GM21825 (cell line): ENCODE measurements around the gene MFSD11.
"Not testable (repeated sequence)": the region's sequence is repeated elsewhere in the genome, so short reads cannot be mapped to it uniquely, and the experiment has no call there.

Experiments used
- ATAC-seq: cut with Tn5 transposase; IDR thresholded peaks from one replicate; pipeline ENCODE4 v1.9.1; 2021; ENCODE audit warnings: mild to moderate bottlenecking, moderate library complexity; ENCODE audit not compliant: unreplicated experiment

The MFSD11 gene

GRCh38 chr17:76726231-76726775, 11.6 kb upstream of the MFSD11 start, which contains the start of gene JMJD6:
Gene JMJD6 (minus strand): TSS chr17:76726606. CDS start chr17:76726475, 131 bp downstream.
- ATAC-seq, result peak; percentile 54

DNA sequence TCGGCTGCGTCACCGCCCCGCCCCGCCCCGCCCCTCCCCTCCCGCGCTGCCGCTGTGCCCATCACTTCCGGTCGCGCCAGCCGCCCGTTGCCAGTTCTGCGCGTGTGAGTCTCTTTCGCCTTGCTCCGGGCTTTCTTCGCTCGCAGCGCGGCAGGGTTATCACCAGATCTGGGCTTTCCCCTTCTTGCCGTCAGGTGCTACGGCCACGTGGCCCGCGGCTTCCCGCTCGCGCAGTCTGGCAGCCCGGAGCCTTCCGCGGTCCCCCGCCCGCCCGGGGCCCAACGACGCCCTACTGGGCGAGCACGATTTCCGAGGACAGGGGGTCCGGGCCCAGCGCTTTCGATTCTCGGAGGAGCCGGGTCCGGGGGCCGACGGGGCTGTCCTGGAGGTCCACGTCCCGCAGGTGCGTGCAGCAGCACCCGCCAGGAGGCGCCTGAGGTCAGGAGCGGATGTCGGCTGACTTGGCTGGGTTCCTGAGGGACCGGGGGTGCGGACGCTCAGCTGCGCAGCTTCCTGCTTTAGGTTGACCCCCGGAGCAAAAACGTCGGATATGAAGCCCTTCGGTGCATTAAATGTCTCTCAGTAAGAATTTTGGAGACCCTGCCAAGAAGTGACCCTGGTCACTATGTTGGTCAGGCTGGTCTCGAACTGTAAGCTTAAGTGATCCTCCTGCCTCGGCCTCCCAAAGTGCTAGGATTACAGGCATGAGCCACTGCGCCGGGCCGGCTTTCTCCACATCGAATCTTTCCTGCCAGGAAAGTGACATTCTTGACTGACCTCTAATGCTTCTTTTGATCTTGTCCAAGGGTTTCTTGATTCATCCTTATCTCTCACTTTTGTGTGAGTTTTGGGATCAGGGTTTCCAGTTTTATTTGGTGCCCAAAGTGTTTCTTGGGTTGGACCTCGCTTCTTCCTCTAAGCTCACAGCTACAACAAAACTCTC, 10.9 kb upstream of the MFSD11 start, which contains the start of gene METTL23:
Gene METTL23 (plus strand): TSS at position 64 of the 943 bp plus-strand sequence. CDS start 2,872 bp downstream, outside the sequence.
- ATAC-seq, result peak; percentile 47

DNA sequence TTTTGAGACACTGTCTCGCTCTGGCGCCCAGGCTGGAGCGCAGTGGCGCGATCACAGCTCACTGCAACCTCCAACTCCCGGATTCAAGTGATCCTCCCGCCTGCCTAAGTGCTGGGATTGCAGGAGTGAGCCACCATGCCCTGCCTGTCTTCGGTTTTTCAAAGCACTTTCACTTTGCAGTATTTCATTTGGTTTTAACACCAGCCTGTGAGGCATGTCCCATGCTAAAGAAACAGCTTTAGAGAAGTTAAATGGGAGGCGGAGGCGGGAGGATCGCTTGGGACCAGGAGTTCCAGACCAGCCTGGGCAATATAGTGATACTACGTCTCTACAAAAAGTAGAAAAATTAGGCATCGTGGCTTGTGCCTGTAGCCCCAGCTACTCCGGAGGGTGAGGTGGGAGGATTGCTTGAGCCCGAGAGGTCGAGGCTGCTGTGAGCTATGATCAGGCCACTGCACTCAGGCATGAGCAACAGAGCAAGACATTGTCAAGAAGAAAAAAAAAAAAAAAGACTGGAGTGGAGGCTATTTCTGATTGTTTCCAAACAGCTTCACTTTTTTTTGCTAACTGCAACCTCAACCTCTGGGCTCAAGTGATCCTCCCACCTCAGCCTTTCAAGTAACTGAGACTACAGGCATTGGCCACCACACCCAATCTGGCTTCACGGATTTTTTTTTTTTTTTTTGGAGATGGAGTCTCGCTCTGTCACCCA, 10.0 kb upstream of the MFSD11 start:
- ATAC-seq, result no peak

GRCh38 chr17:76731800-76732733, 5.9 kb upstream of the MFSD11 start:
- ATAC-seq, result not testable (repeated sequence)

GRCh38 chr17:76732734-76733617, 4.9 kb upstream of the MFSD11 start:
- no peak for ATAC-seq

DNA sequence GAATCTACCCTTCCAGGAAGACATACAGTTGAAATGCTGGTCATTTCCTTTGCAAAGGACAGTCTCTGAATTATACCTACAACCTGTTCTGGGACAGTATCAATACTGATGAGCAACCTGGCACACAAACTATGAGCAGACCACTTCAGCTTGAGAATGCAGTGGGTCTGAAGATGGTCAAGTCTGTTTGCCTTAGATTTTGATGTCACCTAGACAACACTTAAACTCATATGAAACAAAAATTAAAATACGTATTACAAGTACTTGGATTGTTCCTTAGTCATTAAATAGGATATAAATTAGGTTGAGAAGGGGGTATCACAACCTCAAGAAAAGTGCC, 4.3 kb upstream of the MFSD11 start:
- no peak for ATAC-seq

DNA sequence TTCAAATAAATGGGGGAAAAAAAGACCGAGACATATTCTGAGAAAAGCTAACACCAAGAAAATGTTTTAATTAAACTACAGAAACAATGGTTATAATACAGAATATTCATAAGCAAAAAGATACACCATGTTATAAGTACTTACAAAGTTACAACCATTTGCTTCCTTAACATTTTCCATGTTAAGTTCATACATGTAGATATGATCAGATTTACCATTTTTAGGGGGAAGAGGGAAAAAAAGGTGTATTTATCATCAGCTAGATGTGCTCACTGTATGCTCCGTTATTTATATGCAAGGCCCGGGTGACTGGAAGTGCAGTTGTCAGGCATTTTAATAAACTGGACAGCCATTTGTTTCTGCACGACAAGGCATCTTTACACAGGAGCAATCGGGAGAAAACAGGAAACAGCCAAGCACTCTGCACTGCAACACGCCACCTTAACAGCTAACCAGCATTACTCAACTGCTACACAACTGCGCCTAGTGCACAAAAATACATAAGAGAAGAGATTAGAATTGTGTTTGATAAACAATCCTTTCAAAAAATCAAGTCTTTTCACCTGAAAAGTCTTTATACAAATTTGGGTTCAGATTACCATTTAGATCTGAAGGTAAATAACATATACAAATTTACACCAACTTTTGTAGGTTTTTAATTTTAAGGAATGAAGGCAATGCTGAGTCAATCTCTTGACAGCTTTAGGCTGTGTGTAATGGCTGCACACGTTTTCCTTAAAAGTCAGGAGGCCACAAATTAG, 3.7 kb upstream of the MFSD11 start:
- no peak for ATAC-seq

- no peak for ATAC-seq
Measured at GRCh38 chr17:76735006-76735405, 2.9 kb upstream of the MFSD11 start.

DNA sequence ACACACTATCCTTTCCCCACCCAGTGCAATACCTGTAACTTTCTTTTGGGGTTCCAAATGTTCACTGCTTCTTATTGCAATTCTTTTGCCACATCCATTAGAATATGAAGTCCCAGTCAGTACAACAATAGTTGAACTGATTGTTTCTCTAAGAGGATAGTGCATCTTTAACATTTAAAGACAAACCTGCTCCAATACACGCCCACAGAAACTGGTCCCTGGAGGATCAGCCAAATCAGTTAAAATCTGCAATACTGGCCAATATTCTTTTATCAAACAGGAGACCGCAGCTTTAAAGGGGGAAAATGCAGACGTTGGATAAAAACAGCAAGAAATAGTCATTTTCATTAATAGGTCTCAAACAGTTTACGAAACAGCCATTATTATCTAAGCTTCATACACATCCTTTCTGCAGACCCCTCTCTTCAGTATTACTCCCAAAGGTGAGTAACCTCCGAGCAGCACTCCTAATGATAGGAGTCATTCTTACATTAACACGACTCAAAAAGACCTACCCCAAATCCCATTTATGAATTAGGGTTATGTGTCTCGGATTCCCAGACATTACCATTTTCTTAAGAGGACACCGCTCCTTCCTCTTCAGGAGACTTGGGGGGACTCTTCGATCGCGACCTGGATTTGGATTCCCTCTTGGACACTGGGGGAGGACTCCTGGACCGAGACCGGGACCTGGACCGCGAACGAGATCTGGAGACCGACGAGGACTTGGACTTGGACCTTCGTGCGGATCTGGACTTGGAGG, 2.2 kb upstream of the MFSD11 start:
- no peak for ATAC-seq

DNA sequence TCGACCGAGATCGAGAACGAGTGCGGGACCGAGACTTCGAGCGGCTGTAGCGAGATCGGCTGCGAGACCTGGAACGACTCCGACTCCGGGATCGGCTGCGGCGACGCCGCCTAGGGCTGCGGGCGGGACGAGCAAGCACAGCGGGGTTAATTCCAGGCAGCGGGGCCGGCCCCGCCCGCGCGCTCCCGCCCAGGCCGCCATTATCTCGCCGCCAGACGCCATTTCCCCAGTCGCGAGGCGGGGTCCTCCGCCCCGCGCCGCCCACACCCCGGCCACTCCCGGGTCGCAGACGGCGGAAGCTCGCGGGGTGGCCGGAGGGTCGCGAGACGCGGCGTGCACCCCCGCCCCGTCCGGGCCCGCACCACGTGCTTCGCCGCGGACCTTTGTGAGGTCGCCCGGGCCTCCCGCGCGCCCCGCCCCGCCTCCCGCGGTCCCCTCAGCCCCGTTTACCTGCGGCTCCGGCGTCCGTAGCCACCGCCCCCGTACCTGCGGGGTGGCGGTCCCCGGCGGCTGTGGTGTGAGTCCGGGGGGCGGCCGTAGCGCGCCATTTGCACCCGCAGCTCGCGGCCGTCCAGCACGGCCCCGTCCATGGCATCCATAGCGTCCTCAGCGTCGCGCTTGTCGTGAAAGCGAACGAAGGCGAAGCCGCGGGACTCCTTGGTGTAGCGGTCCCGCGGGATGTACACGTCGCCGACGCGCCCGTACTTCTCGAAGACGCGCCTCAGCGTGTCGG, 1.4 kb upstream of the MFSD11 start:
- ATAC-seq, result peak; percentile 19

DNA sequence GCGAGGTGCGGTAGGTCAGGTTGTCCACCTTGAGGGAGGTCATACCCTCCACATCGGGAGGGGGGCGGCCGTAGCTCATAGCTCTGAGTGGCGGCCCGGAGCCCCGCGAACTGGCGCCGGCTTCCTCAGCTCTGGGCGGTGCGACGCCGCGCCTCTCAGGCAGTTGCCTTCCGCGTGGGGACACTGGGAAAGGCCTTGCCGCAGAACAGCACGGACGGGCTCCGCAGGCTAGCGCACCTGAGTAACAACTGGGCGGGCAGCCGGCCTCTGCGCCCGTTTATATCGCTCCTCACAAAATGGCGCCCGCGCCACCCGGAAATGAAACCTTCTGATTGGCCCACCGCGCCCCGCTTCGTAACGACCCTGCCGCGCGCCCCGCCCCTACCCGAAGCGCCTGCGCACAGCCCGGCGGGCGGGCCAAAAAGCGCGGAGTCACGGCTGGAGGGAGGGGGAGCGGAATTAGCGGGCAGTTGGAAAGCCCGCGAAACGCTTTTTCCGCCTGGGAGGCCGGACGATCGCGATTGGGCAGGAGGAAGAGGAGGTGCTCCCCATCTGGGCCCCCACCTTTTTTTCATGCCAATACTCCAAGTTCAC, 740 bp upstream of the MFSD11 start, which contains the start of gene SRSF2:
Gene SRSF2 (minus strand): TSS at position 250 of the 594 bp plus-strand sequence. CDS start 171 bp downstream, at position 79.
- peak; percentile 62 for ATAC-seq

- ATAC-seq, result no peak
Measured at GRCh38 chr17:76738468-76738850, 540 bp downstream of the MFSD11 start.

- not testable (repeated sequence) for ATAC-seq
Measured at GRCh38 chr17:76739568-76740115, 1.7 kb downstream of the MFSD11 start.

DNA sequence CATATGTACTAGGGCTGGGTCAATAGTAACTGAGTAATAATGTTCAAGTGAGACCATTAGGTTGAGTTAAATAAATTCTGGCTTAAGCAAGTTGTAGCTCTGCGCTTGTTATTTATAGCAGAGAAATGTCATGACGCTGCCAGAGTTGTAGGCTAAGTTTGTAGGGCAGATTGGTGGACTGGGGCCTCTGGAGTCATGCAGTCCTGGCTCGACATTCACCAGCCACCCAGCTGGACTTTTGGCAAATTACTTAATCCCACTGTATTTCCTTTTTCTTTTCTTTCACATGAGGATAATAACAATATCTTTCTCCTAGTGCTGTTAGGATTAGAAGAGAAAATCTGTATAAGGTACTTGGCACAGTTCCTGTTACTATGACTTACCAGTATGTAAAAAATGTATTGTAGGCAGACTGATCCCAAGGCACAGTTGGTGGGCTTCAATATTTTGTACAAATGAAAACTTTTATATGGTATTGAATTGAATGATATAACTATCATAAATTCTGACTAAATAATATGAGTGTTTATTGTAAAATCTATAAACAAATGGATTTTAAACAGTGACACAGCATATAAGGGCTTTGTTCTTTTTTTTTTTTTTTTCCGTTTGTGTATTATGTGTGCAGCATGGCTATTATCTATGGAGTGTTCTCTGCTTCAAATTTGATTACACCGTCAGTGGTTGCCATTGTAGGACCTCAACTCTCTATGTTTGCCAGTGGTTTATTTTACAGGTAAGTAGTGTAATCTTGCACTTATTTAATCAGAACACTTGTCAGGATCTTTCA, 2.6 kb downstream of the MFSD11 start:
- ATAC-seq, result no peak

- ATAC-seq, result no peak
Measured at GRCh38 chr17:76742958-76743357, 5.0 kb downstream of the MFSD11 start.

DNA sequence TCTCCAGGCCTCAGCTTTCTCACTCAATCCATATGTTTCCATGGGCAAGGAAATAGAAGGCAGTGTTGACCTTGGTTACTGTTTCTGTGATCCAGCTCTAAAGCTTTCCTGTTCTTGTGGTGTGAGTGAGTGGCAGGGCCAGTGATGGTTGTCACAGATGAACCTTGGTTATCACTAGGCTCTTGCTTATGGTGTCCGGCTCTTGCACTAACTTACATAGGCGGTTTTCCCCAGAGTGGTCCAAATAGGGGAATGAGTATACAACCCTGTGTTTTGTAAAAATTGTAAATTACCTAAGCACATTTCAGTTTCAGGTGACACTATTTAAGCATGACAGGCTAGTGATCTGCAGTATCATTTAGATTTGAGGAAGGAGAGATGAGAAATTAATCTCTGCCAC, 6.8 kb downstream of the MFSD11 start:
- no peak for ATAC-seq
